ENCODE results near the gene IFI35. TPM values are rescaled to one million over a fixed set of nuclear protein-coding genes. Genes with fewer than 3 reads are reported as not detected.

The IFI35 gene
- total and polyA plus RNA-seq, 9 of the 15 experiments (the other 6 are each of a cell fraction or from before 2014, with no cell fraction given), result 4.4 to 13.1 (median 10.2) TPM

GRCh38 chr17:43024407-43025289, 18.1 kb downstream of the IFI35 start, which contains the start of gene RND2 (continued):
- TF ChIP-seq, protein P1, sequence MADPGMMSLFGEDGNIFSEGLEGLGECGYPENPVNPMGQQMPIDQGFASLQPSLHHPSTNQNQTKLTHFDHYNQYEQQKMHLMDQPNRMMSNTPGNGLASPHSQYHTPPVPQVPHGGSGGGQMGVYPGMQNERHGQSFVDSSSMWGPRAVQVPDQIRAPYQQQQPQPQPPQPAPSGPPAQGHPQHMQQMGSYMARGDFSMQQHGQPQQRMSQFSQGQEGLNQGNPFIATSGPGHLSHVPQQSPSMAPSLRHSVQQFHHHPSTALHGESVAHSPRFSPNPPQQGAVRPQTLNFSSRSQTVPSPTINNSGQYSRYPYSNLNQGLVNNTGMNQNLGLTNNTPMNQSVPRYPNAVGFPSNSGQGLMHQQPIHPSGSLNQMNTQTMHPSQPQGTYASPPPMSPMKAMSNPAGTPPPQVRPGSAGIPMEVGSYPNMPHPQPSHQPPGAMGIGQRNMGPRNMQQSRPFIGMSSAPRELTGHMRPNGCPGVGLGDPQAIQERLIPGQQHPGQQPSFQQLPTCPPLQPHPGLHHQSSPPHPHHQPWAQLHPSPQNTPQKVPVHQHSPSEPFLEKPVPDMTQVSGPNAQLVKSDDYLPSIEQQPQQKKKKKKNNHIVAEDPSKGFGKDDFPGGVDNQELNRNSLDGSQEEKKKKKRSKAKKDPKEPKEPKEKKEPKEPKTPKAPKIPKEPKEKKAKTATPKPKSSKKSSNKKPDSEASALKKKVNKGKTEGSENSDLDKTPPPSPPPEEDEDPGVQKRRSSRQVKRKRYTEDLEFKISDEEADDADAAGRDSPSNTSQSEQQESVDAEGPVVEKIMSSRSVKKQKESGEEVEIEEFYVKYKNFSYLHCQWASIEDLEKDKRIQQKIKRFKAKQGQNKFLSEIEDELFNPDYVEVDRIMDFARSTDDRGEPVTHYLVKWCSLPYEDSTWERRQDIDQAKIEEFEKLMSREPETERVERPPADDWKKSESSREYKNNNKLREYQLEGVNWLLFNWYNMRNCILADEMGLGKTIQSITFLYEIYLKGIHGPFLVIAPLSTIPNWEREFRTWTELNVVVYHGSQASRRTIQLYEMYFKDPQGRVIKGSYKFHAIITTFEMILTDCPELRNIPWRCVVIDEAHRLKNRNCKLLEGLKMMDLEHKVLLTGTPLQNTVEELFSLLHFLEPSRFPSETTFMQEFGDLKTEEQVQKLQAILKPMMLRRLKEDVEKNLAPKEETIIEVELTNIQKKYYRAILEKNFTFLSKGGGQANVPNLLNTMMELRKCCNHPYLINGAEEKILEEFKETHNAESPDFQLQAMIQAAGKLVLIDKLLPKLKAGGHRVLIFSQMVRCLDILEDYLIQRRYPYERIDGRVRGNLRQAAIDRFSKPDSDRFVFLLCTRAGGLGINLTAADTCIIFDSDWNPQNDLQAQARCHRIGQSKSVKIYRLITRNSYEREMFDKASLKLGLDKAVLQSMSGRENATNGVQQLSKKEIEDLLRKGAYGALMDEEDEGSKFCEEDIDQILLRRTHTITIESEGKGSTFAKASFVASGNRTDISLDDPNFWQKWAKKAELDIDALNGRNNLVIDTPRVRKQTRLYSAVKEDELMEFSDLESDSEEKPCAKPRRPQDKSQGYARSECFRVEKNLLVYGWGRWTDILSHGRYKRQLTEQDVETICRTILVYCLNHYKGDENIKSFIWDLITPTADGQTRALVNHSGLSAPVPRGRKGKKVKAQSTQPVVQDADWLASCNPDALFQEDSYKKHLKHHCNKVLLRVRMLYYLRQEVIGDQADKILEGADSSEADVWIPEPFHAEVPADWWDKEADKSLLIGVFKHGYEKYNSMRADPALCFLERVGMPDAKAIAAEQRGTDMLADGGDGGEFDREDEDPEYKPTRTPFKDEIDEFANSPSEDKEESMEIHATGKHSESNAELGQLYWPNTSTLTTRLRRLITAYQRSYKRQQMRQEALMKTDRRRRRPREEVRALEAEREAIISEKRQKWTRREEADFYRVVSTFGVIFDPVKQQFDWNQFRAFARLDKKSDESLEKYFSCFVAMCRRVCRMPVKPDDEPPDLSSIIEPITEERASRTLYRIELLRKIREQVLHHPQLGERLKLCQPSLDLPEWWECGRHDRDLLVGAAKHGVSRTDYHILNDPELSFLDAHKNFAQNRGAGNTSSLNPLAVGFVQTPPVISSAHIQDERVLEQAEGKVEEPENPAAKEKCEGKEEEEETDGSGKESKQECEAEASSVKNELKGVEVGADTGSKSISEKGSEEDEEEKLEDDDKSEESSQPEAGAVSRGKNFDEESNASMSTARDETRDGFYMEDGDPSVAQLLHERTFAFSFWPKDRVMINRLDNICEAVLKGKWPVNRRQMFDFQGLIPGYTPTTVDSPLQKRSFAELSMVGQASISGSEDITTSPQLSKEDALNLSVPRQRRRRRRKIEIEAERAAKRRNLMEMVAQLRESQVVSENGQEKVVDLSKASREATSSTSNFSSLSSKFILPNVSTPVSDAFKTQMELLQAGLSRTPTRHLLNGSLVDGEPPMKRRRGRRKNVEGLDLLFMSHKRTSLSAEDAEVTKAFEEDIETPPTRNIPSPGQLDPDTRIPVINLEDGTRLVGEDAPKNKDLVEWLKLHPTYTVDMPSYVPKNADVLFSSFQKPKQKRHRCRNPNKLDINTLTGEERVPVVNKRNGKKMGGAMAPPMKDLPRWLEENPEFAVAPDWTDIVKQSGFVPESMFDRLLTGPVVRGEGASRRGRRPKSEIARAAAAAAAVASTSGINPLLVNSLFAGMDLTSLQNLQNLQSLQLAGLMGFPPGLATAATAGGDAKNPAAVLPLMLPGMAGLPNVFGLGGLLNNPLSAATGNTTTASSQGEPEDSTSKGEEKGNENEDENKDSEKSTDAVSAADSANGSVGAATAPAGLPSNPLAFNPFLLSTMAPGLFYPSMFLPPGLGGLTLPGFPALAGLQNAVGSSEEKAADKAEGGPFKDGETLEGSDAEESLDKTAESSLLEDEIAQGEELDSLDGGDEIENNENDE (IDR thresholded peaks at IDR 0.05; ENCODE audit: low read depth, low read length), result no peak
- TF ChIP-seq, protein P2, sequence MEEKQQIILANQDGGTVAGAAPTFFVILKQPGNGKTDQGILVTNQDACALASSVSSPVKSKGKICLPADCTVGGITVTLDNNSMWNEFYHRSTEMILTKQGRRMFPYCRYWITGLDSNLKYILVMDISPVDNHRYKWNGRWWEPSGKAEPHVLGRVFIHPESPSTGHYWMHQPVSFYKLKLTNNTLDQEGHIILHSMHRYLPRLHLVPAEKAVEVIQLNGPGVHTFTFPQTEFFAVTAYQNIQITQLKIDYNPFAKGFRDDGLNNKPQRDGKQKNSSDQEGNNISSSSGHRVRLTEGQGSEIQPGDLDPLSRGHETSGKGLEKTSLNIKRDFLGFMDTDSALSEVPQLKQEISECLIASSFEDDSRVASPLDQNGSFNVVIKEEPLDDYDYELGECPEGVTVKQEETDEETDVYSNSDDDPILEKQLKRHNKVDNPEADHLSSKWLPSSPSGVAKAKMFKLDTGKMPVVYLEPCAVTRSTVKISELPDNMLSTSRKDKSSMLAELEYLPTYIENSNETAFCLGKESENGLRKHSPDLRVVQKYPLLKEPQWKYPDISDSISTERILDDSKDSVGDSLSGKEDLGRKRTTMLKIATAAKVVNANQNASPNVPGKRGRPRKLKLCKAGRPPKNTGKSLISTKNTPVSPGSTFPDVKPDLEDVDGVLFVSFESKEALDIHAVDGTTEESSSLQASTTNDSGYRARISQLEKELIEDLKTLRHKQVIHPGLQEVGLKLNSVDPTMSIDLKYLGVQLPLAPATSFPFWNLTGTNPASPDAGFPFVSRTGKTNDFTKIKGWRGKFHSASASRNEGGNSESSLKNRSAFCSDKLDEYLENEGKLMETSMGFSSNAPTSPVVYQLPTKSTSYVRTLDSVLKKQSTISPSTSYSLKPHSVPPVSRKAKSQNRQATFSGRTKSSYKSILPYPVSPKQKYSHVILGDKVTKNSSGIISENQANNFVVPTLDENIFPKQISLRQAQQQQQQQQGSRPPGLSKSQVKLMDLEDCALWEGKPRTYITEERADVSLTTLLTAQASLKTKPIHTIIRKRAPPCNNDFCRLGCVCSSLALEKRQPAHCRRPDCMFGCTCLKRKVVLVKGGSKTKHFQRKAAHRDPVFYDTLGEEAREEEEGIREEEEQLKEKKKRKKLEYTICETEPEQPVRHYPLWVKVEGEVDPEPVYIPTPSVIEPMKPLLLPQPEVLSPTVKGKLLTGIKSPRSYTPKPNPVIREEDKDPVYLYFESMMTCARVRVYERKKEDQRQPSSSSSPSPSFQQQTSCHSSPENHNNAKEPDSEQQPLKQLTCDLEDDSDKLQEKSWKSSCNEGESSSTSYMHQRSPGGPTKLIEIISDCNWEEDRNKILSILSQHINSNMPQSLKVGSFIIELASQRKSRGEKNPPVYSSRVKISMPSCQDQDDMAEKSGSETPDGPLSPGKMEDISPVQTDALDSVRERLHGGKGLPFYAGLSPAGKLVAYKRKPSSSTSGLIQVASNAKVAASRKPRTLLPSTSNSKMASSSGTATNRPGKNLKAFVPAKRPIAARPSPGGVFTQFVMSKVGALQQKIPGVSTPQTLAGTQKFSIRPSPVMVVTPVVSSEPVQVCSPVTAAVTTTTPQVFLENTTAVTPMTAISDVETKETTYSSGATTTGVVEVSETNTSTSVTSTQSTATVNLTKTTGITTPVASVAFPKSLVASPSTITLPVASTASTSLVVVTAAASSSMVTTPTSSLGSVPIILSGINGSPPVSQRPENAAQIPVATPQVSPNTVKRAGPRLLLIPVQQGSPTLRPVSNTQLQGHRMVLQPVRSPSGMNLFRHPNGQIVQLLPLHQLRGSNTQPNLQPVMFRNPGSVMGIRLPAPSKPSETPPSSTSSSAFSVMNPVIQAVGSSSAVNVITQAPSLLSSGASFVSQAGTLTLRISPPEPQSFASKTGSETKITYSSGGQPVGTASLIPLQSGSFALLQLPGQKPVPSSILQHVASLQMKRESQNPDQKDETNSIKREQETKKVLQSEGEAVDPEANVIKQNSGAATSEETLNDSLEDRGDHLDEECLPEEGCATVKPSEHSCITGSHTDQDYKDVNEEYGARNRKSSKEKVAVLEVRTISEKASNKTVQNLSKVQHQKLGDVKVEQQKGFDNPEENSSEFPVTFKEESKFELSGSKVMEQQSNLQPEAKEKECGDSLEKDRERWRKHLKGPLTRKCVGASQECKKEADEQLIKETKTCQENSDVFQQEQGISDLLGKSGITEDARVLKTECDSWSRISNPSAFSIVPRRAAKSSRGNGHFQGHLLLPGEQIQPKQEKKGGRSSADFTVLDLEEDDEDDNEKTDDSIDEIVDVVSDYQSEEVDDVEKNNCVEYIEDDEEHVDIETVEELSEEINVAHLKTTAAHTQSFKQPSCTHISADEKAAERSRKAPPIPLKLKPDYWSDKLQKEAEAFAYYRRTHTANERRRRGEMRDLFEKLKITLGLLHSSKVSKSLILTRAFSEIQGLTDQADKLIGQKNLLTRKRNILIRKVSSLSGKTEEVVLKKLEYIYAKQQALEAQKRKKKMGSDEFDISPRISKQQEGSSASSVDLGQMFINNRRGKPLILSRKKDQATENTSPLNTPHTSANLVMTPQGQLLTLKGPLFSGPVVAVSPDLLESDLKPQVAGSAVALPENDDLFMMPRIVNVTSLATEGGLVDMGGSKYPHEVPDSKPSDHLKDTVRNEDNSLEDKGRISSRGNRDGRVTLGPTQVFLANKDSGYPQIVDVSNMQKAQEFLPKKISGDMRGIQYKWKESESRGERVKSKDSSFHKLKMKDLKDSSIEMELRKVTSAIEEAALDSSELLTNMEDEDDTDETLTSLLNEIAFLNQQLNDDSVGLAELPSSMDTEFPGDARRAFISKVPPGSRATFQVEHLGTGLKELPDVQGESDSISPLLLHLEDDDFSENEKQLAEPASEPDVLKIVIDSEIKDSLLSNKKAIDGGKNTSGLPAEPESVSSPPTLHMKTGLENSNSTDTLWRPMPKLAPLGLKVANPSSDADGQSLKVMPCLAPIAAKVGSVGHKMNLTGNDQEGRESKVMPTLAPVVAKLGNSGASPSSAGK (IDR thresholded peaks at IDR 0.05), result peak; percentile 42
